HUES48 (cell line): Measurements from ENCODE around the gene SIGLECL1.
"Not testable (repeated sequence)": the region's sequence is repeated elsewhere in the genome, so short reads cannot be mapped to it uniquely, and the experiment has no call there.

ENCODE experiments used
- H3K27ac ChIP-seq: one replicate; pipeline ENCODE4 v1.7.0; 2013; ENCODE audit warnings: low read depth, low read length, inconsistent platforms
- H3K27me3 ChIP-seq: 2 replicates; pipeline ENCODE4 v1.6.1; 2013; ENCODE audit warnings: mild to moderate bottlenecking, low read length; ENCODE audit not compliant: control insufficient read depth, insufficient read depth
- H3K36me3 ChIP-seq: 2 replicates; pipeline ENCODE4 v1.6.1; 2013; ENCODE audit warnings: low read length; ENCODE audit not compliant: control insufficient read depth, insufficient read depth
- H3K4me1 ChIP-seq: 2 replicates; pipeline ENCODE4 v1.6.1; 2013; ENCODE audit warnings: mild to moderate bottlenecking, low read length; ENCODE audit not compliant: control insufficient read depth, insufficient read depth
- H3K4me3 ChIP-seq: 2 replicates; pipeline ENCODE4 v1.5.1; 2013; ENCODE audit warnings: mild to moderate bottlenecking, low read depth, low read length
- H3K9ac ChIP-seq: 2 replicates; pipeline ENCODE4 v1.6.1; 2013; ENCODE audit warnings: mild to moderate bottlenecking, low read depth, low read length, moderate library complexity
- H3K9me3 ChIP-seq: 2 replicates; pipeline ENCODE4 v1.6.1; 2013; ENCODE audit warnings: low read length; ENCODE audit not compliant: control insufficient read depth, insufficient read depth

SIGLECL1 gene

DNA sequence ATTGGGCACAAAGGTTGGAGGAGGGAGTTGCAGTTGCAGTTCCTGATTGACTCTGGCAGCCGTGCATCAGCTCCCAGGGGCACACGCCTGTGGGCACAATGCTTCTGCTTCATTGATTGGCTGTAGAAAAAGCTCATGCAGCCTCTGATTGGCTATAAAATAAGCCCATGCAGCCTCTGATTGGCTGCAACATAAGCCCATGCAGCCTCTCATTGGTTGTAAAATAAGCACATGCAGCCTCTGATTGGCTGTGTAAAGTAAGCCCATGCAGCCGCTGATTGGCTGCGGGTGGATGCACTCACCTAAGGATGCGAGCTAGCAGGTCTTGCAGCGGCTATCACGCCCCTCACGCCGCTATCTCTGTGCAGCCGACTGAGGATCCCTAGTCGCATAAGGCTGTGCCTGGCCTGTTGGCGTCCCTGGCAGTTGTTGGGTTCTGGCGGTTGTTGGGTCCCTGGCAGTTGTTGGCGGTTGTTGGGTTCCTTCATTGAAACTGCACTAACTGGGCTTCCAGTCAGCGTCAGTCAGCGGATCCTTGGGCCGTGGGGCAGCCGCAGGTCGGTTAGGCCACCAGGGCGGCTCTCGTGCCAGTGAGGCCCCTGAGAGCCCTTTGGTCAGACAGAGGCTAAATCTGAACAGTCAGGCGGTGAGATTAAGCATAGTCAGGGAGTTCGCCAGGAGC, at the start of gene SIGLECL1:
Gene SIGLECL1, plus strand, starts transcription at position 295 of the 682 bp plus-strand sequence. CDS start 12,993 bp downstream, outside the sequence.
- H3K27ac ChIP-seq: no peak within 1 kb of the TSS

GRCh38 chr19:51201712-51202111, 49.2 kb upstream of the SIGLECL1 start:
- Histone ChIP-seq H3K36me3 (no peaks in the 10 kb centered on the region), H3K27ac (no peak overlapping the region), H3K9ac (no peak overlapping the region), H3K4me3 (no peak overlapping the region), H3K27me3 (no peaks in the 10 kb centered on the region), H3K4me1 (no peaks in the 10 kb centered on the region), H3K9me3 (no peaks in the 10 kb centered on the region)

More for the DNA sequence above, at the start of gene SIGLECL1:
- Histone ChIP-seq H3K36me3 (no peaks in the 10 kb centered on the region), H3K9me3 (no peaks in the 10 kb centered on the region), H3K4me1 (no peaks in the 10 kb centered on the region), H3K27me3 (no peaks in the 10 kb centered on the region), H3K9ac (no peak within 1 kb of the TSS), H3K4me3 (no peak within 1 kb of the TSS)

- Histone ChIP-seq H3K36me3 (no peaks in the 10 kb centered on the region), H3K27me3 (no peaks in the 10 kb centered on the region), H3K4me1 (no peaks in the 10 kb centered on the region), H3K9me3 (no peaks in the 10 kb centered on the region), H3K27ac (no peak overlapping the region), H3K9ac (no peak overlapping the region), H3K4me3 (no peak overlapping the region)
Measured at GRCh38 chr19:51203916-51204315, 47.0 kb upstream of the SIGLECL1 start.

GRCh38 chr19:51204321-51204720, 46.6 kb upstream of the SIGLECL1 start:
- no peak overlapping the region for H3K9ac ChIP-seq
- no peak overlapping the region for H3K27ac ChIP-seq
- H3K9me3 ChIP-seq: no peaks in the 10 kb centered on the region
- no peaks in the 10 kb centered on the region for H3K36me3 ChIP-seq
- H3K4me1 ChIP-seq: no peaks in the 10 kb centered on the region
- no peaks in the 10 kb centered on the region for H3K27me3 ChIP-seq
- H3K4me3 ChIP-seq: no peak overlapping the region

DNA sequence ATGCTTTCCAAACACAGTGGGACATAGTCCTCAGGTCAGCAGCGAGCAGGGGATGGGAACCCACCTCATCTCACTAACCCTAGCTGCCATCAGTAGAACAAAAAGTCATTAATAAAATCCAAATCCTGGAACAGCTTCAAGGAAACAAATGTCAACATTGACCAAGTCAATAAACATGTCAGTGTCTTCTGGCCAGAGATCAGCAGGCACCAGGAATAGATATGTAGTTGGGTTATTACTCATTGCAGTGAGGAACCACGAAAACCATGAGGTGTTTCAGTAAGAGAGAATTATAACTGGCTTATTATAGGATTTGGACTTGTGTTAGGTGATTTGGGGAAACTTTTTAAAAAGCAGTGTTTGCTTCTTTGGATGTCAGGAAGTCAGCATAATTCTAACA, 43.1 kb upstream of the SIGLECL1 start:
- no peak overlapping the region for H3K27ac ChIP-seq
- no peaks in the 10 kb centered on the region for H3K36me3 ChIP-seq
- no peak overlapping the region for H3K4me3 ChIP-seq
- no peaks in the 10 kb centered on the region for H3K4me1 ChIP-seq
- H3K9me3 ChIP-seq: no peaks in the 10 kb centered on the region; the same call in 1 of the 2 replicates
- no peaks in the 10 kb centered on the region for H3K27me3 ChIP-seq
- no peak overlapping the region for H3K9ac ChIP-seq

DNA sequence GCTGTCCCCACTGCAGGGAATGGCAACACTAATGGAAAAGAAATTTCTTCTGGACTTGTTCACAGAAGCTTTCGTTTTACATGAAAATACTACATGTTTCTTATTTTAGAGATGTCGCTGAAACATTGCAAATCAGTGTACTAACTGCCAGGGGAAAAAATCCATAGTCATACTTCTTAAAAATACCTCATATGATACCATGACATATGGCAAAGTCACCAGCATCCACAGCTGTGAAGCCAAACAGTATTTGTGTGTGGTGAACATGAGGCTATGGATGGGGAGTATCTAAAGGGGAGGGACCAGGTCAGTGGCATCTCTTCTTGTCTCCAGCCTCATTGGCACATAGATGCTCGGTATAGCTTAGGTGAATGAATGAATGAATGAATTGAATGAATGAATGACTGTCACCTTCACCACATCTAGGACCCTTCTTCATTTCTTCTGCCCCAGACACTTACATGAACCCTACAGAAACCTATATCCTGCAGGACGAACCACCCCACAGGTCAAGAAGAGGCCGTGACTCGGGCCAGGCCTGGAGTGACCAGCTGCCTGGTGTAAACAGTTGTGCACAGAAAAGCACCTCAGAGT, 40.6 kb upstream of the SIGLECL1 start:
- Histone ChIP-seq H3K36me3 (no peaks in the 10 kb centered on the region), H3K4me1 (no peaks in the 10 kb centered on the region), H3K27me3 (no peaks in the 10 kb centered on the region), H3K27ac (no peak overlapping the region), H3K9ac (no peak overlapping the region), H3K9me3 (peaks cover 9% of the 10 kb centered on the region), H3K4me3 (no peak overlapping the region)

GRCh38 chr19:51210874-51211361, 40.0 kb upstream of the SIGLECL1 start:
- not testable (repeated sequence) for H3K27me3 ChIP-seq, H3K36me3 ChIP-seq, H3K9ac ChIP-seq, H3K9me3 ChIP-seq, H3K27ac ChIP-seq, H3K4me3 ChIP-seq, H3K4me1 ChIP-seq

DNA sequence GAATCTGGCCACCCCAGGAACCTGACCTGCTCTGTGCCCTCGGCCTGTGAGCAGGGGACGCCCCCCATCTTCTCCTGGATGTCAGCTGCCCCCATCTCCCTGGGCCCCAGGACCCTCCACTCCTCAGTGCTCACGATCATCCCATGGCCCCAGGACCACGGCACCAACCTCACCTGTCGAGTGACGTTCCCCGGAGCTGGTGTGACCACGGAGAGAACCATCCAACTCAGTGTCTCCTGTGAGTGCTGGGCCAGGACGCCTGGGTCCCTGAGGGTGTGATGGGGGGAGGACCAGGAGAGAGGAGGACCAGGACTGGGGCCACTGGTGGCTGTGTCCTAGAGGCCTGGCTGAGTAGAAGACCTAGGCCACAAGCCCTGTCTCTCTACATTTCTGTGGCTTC, 39.0 kb upstream of the SIGLECL1 start:
- Histone ChIP-seq H3K36me3 (no peaks in the 10 kb centered on the region), H3K27me3 (no peaks in the 10 kb centered on the region), H3K4me1 (no peaks in the 10 kb centered on the region), H3K27ac (no peak overlapping the region), H3K4me3 (no peak overlapping the region), H3K9me3 (peaks cover 12% of the 10 kb centered on the region), H3K9ac (no peak overlapping the region)

DNA sequence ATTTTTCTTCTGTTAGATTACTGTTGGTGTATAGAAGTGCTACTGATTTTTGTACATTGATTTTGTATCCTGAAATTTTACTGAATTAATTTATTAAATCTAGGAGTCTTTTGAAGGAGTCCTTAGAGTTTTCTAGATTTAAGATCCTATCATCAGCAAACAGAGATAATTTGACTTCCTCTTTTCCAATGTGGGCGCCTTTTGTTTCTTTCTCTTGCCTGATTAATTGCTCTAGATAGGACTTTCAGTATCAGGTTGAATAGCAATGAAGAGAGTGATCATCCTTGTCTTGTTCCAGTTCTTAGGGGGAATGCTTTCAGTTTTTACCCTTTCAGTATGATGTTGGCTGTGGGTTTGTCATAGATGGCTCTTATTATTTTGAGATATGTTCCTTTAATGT, 31.6 kb upstream of the SIGLECL1 start:
- no peaks in the 10 kb centered on the region for H3K36me3 ChIP-seq
- no peaks in the 10 kb centered on the region for H3K27me3 ChIP-seq
- no peak overlapping the region for H3K4me3 ChIP-seq
- H3K9ac ChIP-seq: no peak overlapping the region
- no peaks in the 10 kb centered on the region for H3K4me1 ChIP-seq
- H3K9me3 ChIP-seq: peaks cover 14% of the 10 kb centered on the region
- no peak overlapping the region for H3K27ac ChIP-seq

- Histone ChIP-seq H3K4me1 (no peaks in the 10 kb centered on the region), H3K9ac (no peak overlapping the region), H3K4me3 (no peak overlapping the region), H3K36me3 (no peaks in the 10 kb centered on the region), H3K27ac (no peak overlapping the region), H3K27me3 (no peaks in the 10 kb centered on the region), H3K9me3 (peaks cover 7% of the 10 kb centered on the region)
Measured at GRCh38 chr19:51219971-51220370, 30.9 kb upstream of the SIGLECL1 start.

DNA sequence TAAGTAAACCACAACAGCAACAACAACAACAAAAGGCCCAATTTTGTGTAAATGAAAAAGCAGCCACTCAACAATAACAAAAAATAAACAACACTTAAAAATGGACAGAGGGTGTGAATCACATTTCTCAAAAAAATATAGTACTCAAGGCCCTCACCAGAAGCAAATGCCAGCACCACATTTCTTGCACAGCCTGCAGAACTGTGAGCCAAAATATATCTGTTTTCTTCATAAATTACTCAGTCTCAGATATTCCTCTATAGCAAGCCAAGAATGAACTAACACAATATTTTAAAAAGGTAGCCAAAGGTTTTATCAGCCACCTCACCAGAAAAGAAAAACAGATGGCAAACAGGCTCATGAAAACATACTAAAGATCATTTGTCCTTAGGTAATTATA, 29.9 kb upstream of the SIGLECL1 start:
- H3K36me3 ChIP-seq: no peaks in the 10 kb centered on the region
- 0 out of 2 replicates have a peak, but pooled peaks cover 5% of the 10 kb centered on the region for H3K9me3 ChIP-seq
- no peaks in the 10 kb centered on the region for H3K4me1 ChIP-seq
- H3K9ac ChIP-seq: no peak overlapping the region
- H3K27me3 ChIP-seq: no peaks in the 10 kb centered on the region
- no peak overlapping the region for H3K27ac ChIP-seq
- no peak overlapping the region for H3K4me3 ChIP-seq
